Adrenal gland (tissue), 12 donors: ENCODE results near the gene SPNS2. TPM values are rescaled to one million over a fixed set of nuclear protein-coding genes. Genes with fewer than 3 reads are reported as not detected.

Experiments
- DNase-seq, 7 donors: peaks; one replicate each; pipeline ENCODE4 v3.0.0-alpha.2; 2019 to 2020
- H3K27ac ChIP-seq, 5 donors: fragments of 200-600 bp; sonication (generic) in 4 of 5; 1 replicate in 3 of 5; 2 replicates in 2 of 5; pipeline versions ENCODE4 v1.5.1 to v1.8.0; 2016 to 2020; ENCODE audit warnings: mild to moderate bottlenecking in 1 of 5
- H3K27me3 ChIP-seq: fragments of 200-600 bp; 2 replicates; pipeline ENCODE4 v1.8.0; 2021
- H3K36me3 ChIP-seq, 2 donors: fragments of 200-600 bp; replicated peaks in 1 of 2; 1 replicate in 1 of 2; 2 replicates in 1 of 2; pipeline versions ENCODE4 v1.5.1 to v1.8.0; 2018 to 2022
- H3K4me1 ChIP-seq, 2 donors: fragments of 200-600 bp; replicated peaks in 1 of 2; 1 replicate in 1 of 2; 2 replicates in 1 of 2; pipeline versions ENCODE4 v1.5.1 to v1.8.0; 2018 to 2021
- H3K4me3 ChIP-seq, 4 donors: fragments of 200-600 bp; sonication (generic) in 3 of 4; one replicate each; pipeline ENCODE4 v1.5.1; 2016 to 2018
- H3K9me3 ChIP-seq, 3 donors: fragments of 200-600 bp; sonication (generic) in 1 of 3; replicated peaks in 1 of 3; 1 replicate in 2 of 3; 2 replicates in 1 of 3; pipeline versions ENCODE4 v1.5.1 to v1.8.0; 2016 to 2021
- POLR2A ChIP-seq, 2 donors: fragments of 450-650 bp; IDR thresholded peaks; one replicate each; pipeline ENCODE4 v1.6.1; 2017; ENCODE audit warnings: antibody characterized with exemption in 2 of 2, mild to moderate bottlenecking in 2 of 2, moderate library complexity in 1 of 2
- WGBS, 4 donors: extraction: QIAGEN DNeasy Blood & Tissue Kit in 2 of 4; methylation state at CpG; one replicate each; pipeline versions ENCODE4 v1.1.5 to v1.1.7; 2013 to 2017; 5-methylcytosine and 5-hydroxymethylcytosine counted together
- intact Hi-C, 2 donors: fragments of 100-400 bp; cut with DNase I; formaldehyde crosslinking; loops; one replicate each; pipeline versions ENCODE4 v1.14.1 to v1.15.0; 2022 to 2023
- polyA plus RNA-seq, 3 donors: library from polyadenylated mRNA; stranded (reverse); fragments of 200-250 nt in 2 of 3; fragments of 350-450 nt in 1 of 3; fragmentation: Illumina TruSeq in 1 of 3; extraction: RNeasy Lipid Tissue Mini Kit (QIAGEN cat#74804) in 1 of 3; gene quantifications; one replicate each; pipeline ENCODE4 v1.2.3, GENCODE V29; 2013 to 2014
- total RNA-seq, 9 donors: library from RNA; depleted of rRNA in 4 of 9; stranded (reverse); fragments of >200 nt in 4 of 9; fragments of 120-200 nt in 1 of 9; fragmentation: NEBNext Ultra II Directional in 1 of 9; extraction: Animal tissue kit (Norgen Biotek cat#: 25700) in 1 of 9; gene quantifications; one replicate each; pipeline versions ENCODE4 v1.1.0 to v1.2.4, GENCODE V29; 2013 to 2023
- TF ChIP-seq, protein P1 (sequence below), 6 experiments: fragments of 450-650 bp in 4 of 6; fragments of 200-600 bp in 2 of 6; sonication (generic) in 1 of 6; IDR thresholded peaks; 1 replicate in 5 of 6; 2 replicates in 1 of 6; pipeline versions ENCODE4 v1.5.1 to v1.8.0; 2016 to 2021; ENCODE audit warnings: antibody characterized with exemption in 6 of 6, mild to moderate bottlenecking in 2 of 6, moderate library complexity in 1 of 6
- donor health status: healthy with polysubstance abuse.
- donor health status: Bipolar disorder and iron deficiency.
- donor health status: DM: yes; HTN: yes; CAD: no.
- donor health status: DM: no; HTN: no; CAD: no.
- donor health status: DM: no; HTN: no; CAD: no.
- donor health status: DM: yes; HTN: yes; CAD: no.

SPNS2 gene
- total and polyA plus RNA-seq, 12 donors, result 0.90 to 25.1 (median 7.7) TPM

DNA sequence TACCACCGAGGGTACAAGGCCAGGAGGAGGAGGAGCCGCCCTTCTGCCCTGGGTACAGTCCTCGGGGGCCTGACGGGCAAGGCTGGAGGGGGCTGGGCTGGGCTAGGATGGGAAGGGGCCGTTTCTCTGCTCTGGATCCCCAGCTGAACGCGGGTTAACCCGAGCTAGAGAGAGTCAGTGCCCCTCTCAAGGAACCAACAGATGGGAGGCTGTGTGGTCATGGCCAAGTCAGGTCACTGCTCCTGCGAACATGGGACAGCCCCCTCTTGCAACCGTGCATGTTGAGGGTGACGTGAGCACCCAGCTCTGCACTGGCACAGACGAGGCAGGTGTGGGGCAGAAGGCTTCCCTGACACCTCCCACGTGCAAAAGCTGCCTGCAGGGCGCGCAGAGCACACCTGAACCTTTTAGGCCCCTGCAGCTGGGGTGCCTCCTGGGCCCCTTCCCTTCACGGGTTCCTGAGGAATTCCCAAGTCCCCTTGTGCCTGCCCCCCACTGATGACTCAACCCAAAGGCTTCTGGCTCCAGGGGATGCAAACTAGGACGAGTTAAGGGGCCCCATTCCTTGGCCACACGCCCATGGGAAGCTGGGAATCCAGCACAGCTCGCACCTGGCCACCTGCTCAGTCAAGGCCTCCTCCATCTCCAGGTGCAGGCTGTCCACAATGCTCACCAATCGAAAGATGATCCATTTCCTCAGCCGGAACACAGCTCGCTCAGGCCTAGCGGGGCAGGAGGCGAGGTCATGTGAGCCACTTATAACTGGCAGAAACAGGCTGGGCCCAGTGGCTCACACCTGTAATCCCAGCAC, 50.2 kb downstream of the SPNS2 start:
- H3K4me1 ChIP-seq, result peaks cover under 1 to 2% of the 10 kb centered on the region in 2 donors
- DNase-seq, result no peak
- H3K9me3 ChIP-seq, result no peaks in the 10 kb centered on the region
- H3K27me3 ChIP-seq, result no peaks in the 10 kb centered on the region
- no peak overlapping the region for H3K27ac ChIP-seq
- peaks cover 0 to 91% of the 10 kb centered on the region in 2 donors for H3K36me3 ChIP-seq
- no peak for TF ChIP-seq POLR2A (IDR thresholded peaks at IDR 0.05)
- TF ChIP-seq, protein P1, sequence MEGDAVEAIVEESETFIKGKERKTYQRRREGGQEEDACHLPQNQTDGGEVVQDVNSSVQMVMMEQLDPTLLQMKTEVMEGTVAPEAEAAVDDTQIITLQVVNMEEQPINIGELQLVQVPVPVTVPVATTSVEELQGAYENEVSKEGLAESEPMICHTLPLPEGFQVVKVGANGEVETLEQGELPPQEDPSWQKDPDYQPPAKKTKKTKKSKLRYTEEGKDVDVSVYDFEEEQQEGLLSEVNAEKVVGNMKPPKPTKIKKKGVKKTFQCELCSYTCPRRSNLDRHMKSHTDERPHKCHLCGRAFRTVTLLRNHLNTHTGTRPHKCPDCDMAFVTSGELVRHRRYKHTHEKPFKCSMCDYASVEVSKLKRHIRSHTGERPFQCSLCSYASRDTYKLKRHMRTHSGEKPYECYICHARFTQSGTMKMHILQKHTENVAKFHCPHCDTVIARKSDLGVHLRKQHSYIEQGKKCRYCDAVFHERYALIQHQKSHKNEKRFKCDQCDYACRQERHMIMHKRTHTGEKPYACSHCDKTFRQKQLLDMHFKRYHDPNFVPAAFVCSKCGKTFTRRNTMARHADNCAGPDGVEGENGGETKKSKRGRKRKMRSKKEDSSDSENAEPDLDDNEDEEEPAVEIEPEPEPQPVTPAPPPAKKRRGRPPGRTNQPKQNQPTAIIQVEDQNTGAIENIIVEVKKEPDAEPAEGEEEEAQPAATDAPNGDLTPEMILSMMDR (IDR thresholded peaks at IDR 0.05), result no peak
- H3K4me3 ChIP-seq, result no peak overlapping the region
- intact Hi-C loops, result loop anchor here in 1 of 2 donors (10.0 kb wide), 1 partner anchor 124 kb away; no protein-coding TSS in a partner anchor
- WGBS, 4 donors, result 79 to 89% (median 87%) methylated on average over 5 to 24 of the region's 24 CpGs

DNA sequence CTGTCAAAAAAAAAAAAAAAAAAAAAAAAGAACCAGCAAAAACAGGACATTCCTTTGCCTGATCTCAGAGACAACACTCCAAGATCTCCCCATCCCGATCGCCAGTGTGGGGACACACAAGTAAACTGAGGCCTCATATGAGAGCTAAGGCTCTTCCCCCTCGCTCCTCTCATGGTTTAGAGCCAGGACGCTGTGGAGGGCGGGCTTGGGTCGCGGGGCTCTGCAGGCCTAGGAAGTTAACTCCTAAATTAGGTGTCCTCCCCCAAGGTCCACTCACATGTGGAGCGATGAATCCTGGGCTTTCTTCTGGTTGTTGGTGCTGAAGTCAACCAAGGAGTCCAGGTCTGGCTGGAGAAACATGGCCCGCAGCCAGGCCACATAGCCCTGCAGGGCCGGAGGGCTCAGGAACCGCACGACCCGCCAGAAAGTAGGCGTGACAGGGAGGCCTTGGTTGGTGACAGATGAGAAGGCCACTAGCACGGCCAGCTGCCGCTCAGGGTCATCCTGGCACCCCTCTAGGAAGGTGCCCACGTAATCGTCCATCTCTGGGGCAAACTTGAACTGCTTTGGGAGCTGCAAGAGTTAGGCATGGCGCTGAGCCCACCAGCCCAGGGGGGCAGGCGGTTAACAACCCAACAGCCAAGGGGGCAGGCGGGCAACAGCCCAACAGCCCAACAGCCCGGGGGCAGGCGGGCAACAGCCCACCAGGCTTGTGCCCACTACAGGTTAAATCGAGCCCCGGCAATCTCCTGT, 51.3 kb downstream of the SPNS2 start:
- TF ChIP-seq POLR2A (IDR thresholded peaks at IDR 0.05), result no peak
- TF ChIP-seq, protein P1 (IDR thresholded peaks at IDR 0.05), result no peak
- Histone ChIP-seq H3K27me3 (no peaks in the 10 kb centered on the region), H3K27ac (no peak overlapping the region), H3K4me3 (no peak overlapping the region), H3K4me1 (peaks cover 10 to 12% of the 10 kb centered on the region in 2 donors), H3K36me3 (peaks cover 0 to 81% of the 10 kb centered on the region in 2 donors), H3K9me3 (no peaks in the 10 kb centered on the region)
- DNase-seq, result no peak
- WGBS, 4 donors, result 88 to 94% (median 91%) methylated on average over 11 to 25 of the region's 25 CpGs
- intact Hi-C loops, result loop anchor here in 1 of 2 donors (10.0 kb wide), 1 partner anchor 125 kb away; no protein-coding TSS in a partner anchor

DNA sequence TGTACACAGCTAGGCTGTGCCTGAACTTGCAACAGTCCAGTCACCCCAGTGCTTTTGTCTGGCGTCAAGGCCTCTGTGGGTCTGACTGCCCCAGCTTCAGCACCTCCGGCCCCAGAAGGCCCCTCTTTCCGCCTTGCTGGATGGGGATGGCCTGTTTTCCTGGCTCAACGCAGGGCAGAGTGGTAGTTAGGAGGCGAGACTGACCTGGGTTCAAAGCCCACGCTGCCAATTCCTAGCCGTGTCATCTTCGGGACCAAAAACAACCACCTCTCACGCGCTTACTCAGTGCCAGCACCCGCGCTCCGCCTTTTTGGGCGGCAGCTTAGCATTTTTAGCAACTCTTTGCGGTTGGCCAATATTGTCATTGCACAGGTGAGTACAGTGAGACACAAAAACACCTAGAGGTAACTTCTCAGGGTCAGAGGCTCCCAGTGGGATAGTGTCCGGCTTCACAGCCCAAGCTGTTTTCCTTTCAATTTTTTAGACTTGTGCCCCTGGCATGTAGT, 51.9 kb downstream of the SPNS2 start:
- intact Hi-C loops, result no loop called here
- TF ChIP-seq, protein P1 (IDR thresholded peaks at IDR 0.05), result no peak
- TF ChIP-seq POLR2A (IDR thresholded peaks at IDR 0.05), result no peak
- Histone ChIP-seq H3K4me1 (peaks cover 12% of the 10 kb centered on the region in 2 donors), H3K36me3 (peaks cover 0 to 78% of the 10 kb centered on the region in 2 donors), H3K9me3 (no peaks in the 10 kb centered on the region), H3K4me3 (no peak overlapping the region), H3K27ac (no peak overlapping the region), H3K27me3 (no peaks in the 10 kb centered on the region)
- no peak for DNase-seq
- WGBS, 4 donors, result 93 to 98% (median 96%) methylated on average over 12 to 16 of the region's 16 CpGs

DNA sequence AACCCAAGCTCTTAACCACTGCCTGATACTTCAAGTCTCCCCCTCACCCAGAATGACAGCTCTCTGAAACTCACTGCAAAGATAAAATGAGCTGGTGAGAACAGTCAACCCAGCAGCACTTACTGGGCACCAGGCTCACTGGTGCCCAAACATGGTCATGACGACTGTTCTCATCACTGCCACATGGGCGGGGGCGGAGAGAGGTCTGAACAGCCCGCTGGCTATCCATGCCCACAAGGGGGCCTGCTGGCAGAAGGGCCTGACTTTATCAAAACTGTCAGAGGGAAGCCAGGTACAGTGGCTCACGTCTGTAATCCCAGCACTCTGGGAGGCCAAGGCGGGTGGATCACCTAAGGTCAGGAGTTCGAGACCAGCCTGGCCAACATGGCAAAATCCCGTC, 52.5 kb downstream of the SPNS2 start:
- TF ChIP-seq POLR2A (IDR thresholded peaks at IDR 0.05), result no peak
- TF ChIP-seq, protein P1 (IDR thresholded peaks at IDR 0.05), result no peak
- no peak overlapping the region for H3K27ac ChIP-seq
- H3K4me3 ChIP-seq, result no peak overlapping the region
- peaks cover 0 to 73% of the 10 kb centered on the region in 2 donors for H3K36me3 ChIP-seq
- H3K9me3 ChIP-seq, result no peaks in the 10 kb centered on the region
- no peaks in the 10 kb centered on the region for H3K27me3 ChIP-seq
- WGBS, 4 donors, result 83 to 96% (median 87%) methylated on average over 6 to 8 of the region's 8 CpGs
- DNase-seq, result no peak
- peaks cover 17% of the 10 kb centered on the region in 2 donors for H3K4me1 ChIP-seq
- intact Hi-C loops, result no loop called here
